GM23338 (cell line): ENCODE data around the gene ZBP1. TPM values are rescaled to one million over a fixed set of nuclear protein-coding genes. Genes with fewer than 3 reads are reported as not detected.

Experiments
- CREB1 ChIP-seq: fragments of 250-450 bp; sonication (Bioruptor Pico); IDR thresholded peaks from 2 replicates; pipeline ENCODE4 v1.5.0; 2020; ENCODE audit warnings: low read depth, mild to moderate bottlenecking, moderate library complexity
- JUNB ChIP-seq: IDR thresholded peaks from one replicate; pipeline ENCODE4 v1.6.1; 2016; ENCODE audit warnings: antibody characterized with exemption; ENCODE audit not compliant: unreplicated experiment
- ZNF331 ChIP-seq: fragments of 250-450 bp; sonication (Bioruptor Pico); IDR thresholded peaks from 2 replicates; pipeline ENCODE4 v1.5.0; 2020; ENCODE audit warnings: low read depth, mild to moderate bottlenecking, moderate library complexity
- polyA plus RNA-seq: library from polyadenylated mRNA; unstranded; fragments of >200 nt; fragmentation: Nextera tagmentation; extraction: Ambion mirVana; gene quantifications from 2 replicates; pipeline ENCODE4 v1.2.1, GENCODE V29; 2016
- total RNA-seq: library from RNA; depleted of rRNA; stranded (reverse); fragments of >200 nt; shearing (Covaris generic); gene quantifications from 2 replicates; pipeline ENCODE4 v1.2.3, GENCODE V29; 2014
- TF ChIP-seq, protein P1 (sequence below): fragments of 250-450 bp; sonication (Bioruptor Pico); IDR thresholded peaks from 2 replicates; pipeline ENCODE4 v1.5.0; 2020; ENCODE audit warnings: mild to moderate bottlenecking, moderate library complexity
- TF ChIP-seq, protein P2 (sequence below), 2 experiments: fragments of 200-600 bp in 1 of 2; sonication (generic) in 1 of 2; conservative IDR thresholded peaks; 2 replicates each; pipeline versions ENCODE4 v1.5.1 to v1.6.1; 2016 to 2017; ENCODE audit warnings: antibody characterized with exemption in 2 of 2, low read depth in 2 of 2, mild to moderate bottlenecking in 2 of 2, moderate library complexity in 1 of 2

ZBP1 gene
- total and polyA plus RNA-seq, 2 experiments from 2014 or later, result not detected

GRCh38 chr20:57652606-57653545 lies 32.6 kb upstream of the ZBP1 start (continued):
- TF ChIP-seq, protein P1, sequence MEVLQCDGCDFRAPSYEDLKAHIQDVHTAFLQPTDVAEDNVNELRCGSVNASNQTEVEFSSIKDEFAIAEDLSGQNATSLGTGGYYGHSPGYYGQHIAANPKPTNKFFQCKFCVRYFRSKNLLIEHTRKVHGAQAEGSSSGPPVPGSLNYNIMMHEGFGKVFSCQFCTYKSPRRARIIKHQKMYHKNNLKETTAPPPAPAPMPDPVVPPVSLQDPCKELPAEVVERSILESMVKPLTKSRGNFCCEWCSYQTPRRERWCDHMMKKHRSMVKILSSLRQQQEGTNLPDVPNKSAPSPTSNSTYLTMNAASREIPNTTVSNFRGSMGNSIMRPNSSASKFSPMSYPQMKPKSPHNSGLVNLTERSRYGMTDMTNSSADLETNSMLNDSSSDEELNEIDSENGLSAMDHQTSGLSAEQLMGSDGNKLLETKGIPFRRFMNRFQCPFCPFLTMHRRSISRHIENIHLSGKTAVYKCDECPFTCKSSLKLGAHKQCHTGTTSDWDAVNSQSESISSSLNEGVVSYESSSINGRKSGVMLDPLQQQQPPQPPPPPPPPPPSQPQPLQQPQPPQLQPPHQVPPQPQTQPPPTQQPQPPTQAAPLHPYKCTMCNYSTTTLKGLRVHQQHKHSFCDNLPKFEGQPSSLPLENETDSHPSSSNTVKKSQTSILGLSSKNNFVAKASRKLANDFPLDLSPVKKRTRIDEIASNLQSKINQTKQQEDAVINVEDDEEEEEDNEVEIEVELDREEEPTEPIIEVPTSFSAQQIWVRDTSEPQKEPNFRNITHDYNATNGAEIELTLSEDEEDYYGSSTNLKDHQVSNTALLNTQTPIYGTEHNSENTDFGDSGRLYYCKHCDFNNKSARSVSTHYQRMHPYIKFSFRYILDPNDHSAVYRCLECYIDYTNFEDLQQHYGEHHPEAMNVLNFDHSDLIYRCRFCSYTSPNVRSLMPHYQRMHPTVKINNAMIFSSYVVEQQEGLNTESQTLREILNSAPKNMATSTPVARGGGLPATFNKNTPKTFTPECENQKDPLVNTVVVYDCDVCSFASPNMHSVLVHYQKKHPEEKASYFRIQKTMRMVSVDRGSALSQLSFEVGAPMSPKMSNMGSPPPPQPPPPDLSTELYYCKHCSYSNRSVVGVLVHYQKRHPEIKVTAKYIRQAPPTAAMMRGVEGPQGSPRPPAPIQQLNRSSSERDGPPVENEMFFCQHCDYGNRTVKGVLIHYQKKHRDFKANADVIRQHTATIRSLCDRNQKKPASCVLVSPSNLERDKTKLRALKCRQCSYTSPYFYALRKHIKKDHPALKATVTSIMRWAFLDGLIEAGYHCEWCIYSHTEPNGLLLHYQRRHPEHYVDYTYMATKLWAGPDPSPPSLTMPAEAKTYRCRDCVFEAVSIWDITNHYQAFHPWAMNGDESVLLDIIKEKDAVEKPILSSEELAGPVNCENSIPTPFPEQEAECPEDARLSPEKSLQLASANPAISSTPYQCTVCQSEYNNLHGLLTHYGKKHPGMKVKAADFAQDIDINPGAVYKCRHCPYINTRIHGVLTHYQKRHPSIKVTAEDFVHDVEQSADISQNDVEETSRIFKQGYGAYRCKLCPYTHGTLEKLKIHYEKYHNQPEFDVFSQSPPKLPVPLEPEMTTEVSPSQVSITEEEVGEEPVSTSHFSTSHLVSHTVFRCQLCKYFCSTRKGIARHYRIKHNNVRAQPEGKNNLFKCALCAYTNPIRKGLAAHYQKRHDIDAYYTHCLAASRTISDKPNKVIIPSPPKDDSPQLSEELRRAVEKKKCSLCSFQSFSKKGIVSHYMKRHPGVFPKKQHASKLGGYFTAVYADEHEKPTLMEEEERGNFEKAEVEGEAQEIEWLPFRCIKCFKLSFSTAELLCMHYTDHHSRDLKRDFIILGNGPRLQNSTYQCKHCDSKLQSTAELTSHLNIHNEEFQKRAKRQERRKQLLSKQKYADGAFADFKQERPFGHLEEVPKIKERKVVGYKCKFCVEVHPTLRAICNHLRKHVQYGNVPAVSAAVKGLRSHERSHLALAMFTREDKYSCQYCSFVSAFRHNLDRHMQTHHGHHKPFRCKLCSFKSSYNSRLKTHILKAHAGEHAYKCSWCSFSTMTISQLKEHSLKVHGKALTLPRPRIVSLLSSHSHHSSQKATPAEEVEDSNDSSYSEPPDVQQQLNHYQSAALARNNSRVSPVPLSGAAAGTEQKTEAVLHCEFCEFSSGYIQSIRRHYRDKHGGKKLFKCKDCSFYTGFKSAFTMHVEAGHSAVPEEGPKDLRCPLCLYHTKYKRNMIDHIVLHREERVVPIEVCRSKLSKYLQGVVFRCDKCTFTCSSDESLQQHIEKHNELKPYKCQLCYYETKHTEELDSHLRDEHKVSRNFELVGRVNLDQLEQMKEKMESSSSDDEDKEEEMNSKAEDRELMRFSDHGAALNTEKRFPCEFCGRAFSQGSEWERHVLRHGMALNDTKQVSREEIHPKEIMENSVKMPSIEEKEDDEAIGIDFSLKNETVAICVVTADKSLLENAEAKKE (CRISPR knock-in tag), result no peak
- TF ChIP-seq CREB1 (CRISPR knock-in tag) (no peak), JUNB (no peak), ZNF331 (no peak)
- TF ChIP-seq, protein P2, sequence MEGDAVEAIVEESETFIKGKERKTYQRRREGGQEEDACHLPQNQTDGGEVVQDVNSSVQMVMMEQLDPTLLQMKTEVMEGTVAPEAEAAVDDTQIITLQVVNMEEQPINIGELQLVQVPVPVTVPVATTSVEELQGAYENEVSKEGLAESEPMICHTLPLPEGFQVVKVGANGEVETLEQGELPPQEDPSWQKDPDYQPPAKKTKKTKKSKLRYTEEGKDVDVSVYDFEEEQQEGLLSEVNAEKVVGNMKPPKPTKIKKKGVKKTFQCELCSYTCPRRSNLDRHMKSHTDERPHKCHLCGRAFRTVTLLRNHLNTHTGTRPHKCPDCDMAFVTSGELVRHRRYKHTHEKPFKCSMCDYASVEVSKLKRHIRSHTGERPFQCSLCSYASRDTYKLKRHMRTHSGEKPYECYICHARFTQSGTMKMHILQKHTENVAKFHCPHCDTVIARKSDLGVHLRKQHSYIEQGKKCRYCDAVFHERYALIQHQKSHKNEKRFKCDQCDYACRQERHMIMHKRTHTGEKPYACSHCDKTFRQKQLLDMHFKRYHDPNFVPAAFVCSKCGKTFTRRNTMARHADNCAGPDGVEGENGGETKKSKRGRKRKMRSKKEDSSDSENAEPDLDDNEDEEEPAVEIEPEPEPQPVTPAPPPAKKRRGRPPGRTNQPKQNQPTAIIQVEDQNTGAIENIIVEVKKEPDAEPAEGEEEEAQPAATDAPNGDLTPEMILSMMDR (conservative IDR thresholded peaks at IDR 0.05; ENCODE audit: low read depth in 2 of 2), result no peak
